GM12872 (cell line): ENCODE results near the gene PLEKHH1.

Source experiments
- TF ChIP-seq, protein P1 (sequence below): IDR thresholded peaks from 3 replicates; pipeline ENCODE4 v1.5.1; 2011; ENCODE audit warnings: low read depth, mild to moderate bottlenecking, low read length, moderate library complexity; ENCODE audit not compliant: insufficient read depth

The PLEKHH1 gene

DNA sequence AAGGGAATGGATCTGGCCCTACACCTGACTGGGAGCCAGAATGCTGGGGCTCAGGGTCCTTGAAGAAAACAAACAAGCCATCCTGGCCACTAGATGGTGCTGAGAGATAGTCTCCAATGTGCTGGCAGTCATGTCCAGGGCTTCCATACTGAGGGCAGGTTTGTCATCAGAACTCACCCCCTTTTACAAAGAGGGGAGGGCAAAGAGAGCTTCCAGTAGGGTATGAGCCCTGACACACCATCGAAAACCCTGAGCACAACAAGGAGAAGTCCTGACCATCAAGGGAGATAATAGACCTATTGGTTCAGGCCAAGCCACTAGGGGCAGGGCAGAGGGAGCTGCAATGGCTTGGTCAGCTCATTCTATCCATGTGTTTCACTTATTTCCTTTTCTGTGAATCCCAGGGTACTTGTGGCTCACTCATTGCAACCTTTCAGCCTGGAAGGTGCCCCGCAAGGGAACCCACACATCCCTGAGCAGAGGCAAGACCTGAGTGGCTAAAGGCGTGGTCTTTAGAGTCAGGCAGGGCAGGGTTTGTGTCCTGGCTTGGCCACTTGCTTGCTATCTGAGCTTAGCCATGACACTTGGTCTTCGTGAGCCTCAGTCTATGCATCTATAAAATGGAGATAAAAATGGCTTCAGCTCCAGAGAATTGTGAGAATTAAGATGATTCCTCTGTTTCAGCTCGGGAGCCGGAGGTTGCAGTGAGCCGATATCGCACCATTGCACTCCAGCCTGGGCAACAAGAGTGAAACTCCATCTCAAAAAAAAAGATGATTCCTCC is 6.2 kb upstream of the PLEKHH1 start:
- TF ChIP-seq, protein P1, sequence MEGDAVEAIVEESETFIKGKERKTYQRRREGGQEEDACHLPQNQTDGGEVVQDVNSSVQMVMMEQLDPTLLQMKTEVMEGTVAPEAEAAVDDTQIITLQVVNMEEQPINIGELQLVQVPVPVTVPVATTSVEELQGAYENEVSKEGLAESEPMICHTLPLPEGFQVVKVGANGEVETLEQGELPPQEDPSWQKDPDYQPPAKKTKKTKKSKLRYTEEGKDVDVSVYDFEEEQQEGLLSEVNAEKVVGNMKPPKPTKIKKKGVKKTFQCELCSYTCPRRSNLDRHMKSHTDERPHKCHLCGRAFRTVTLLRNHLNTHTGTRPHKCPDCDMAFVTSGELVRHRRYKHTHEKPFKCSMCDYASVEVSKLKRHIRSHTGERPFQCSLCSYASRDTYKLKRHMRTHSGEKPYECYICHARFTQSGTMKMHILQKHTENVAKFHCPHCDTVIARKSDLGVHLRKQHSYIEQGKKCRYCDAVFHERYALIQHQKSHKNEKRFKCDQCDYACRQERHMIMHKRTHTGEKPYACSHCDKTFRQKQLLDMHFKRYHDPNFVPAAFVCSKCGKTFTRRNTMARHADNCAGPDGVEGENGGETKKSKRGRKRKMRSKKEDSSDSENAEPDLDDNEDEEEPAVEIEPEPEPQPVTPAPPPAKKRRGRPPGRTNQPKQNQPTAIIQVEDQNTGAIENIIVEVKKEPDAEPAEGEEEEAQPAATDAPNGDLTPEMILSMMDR, result peak; percentile 78

DNA sequence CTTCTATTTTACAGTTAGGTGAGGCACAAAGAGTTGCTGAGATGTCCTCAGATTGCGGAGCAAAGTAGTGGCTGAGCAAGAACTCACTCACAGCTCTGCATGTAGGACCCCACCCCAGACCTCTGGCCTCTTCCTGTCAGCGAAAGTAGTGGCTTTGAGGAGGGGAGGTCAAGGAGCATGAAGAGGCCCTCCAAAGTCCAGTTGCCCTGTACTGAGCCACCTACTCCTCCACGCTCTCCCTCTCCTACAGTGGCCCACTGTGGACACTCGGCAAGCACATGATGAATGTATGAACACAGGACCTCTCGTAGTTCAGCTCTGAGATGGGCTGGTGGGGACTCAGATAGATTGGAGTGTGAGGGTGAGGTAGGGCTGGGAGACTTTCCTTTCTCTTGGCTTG is 5.3 kb upstream of the PLEKHH1 start:
- TF ChIP-seq, protein P1, result no peak

DNA sequence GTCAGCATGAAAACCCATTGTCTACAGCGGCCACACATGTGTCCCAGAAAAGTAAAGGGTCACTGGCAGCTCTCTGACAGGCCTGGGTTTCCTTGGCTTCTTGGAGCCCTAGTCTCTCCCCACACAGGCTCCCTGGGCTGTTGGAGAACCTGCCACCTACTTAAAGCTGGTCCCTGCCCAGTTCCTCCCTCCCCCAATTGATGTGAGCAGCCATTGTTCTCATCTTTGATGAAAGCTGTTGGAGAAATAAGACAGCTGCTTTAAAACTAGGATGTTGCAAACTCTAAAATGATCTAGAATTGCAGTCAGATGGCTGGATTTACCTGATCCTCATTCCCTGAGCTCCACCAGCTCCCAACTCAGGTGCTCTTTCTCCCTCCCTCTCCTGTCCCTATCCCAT is 4.8 kb upstream of the PLEKHH1 start:
- TF ChIP-seq, protein P1, result no peak

DNA sequence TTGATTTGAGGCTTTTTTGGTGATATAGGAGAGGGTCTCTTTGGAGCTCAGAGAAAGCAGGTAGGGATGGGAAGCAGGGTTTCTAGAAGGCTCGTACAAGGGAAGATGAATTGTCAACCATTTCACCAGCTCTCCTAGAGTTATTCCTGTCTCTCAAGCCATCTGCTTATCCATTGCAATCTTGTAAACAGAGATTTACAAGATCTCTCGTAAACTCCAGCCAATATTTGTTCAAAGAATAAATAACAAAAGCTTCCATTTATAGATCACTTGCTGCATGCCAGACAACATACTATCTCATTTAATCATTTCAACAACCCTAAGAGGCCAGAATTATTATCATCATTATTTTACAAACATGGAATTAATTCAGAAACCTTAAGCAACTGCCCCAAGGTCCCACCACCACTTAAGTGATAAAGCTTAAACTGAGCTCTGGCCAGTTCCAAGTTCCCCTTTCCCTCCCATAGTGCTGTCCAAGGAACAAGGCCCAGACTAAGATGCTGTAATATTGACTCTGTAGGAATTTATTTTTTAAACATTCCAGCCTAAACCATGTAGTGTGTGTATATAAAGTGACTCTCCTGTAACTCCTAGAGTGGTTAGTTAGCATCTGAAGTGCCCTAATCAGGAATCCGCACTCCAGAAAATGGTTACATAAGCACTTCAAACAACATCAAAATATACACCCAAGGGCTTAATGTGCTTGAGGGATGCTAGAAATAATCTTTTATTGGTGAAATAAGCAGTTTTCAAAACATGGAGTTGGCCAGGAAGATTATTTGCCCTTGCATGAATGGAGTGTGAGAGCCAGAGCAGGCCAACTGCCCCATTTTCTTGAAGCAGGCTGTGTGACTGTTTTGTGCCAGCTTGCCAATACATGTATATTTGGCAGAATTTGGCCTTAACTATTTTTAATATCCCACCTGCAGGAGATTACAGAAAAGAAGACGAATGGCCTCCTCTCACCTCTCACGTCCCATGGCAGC is 2.8 kb upstream of the PLEKHH1 start:
- TF ChIP-seq, protein P1, result no peak

DNA sequence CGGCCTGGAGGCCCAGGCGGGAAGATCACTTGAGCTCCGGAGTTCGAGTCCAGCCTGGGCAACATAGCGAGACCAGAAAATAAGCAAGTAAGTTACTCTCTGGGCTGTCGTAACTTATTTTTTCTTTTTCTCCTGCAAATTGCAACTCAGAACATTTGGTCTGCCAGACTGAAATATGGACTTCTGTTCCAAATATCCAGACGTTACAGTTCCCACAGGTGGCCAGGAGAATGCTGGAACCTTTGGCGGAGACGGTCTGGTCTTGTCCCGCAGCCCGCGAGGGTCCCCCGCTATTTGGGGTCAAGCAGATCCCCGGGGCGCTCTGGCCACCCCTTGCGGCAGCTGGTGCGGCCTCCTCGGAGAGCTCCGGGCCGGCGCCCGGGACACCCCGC is 488 bp upstream of the PLEKHH1 start:
- TF ChIP-seq, protein P1, result no peak

DNA sequence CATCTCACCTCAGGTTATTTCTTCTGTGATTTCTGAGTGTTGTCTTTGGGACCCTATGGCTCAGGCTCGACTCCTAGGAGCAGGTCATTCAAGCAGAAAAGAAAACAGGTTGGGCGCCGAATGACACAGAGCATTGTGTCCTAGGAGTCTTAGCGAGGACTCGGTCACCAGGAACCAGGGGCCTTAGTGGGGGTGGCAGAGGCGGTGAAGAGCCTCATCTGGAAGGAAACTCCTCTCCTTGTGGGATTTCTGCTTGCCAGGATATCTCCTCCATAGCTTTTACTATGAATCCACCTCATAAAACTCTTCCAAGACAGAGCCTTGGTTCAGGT is 630 bp downstream of the PLEKHH1 start:
- TF ChIP-seq, protein P1, result no peak

DNA sequence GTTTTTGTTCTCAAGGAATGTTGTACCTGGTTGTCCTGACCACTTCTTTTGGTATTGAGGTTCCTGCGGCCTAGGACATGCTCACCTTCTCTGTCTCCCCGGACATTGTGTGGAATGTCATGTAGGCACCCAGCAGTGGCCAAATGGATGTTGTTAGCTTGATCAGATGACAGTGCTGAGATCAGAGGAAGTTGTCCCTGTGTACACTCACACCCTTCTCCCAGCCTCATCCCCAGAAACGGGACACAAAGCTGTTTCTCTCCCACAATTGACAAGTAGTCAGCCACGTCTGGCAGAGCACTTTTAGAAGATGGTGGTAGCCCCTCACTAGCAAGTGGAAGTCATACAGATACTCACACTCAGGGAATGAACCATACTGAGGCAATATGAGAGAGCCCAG is 3.0 kb downstream of the PLEKHH1 start:
- TF ChIP-seq, protein P1, result no peak
